GM18502 (cell line): Measurements from ENCODE around the gene OR10H1.
"Not testable (repeated sequence)": the region's sequence is repeated elsewhere in the genome, so short reads cannot be mapped to it uniquely, and the experiment has no call there.

Experiments
- ATAC-seq: cut with Tn5 transposase; IDR thresholded peaks from one replicate; pipeline ENCODE4 v1.9.1; 2021; ENCODE audit warnings: mild to moderate bottlenecking; ENCODE audit not compliant: unreplicated experiment, poor library complexity

The OR10H1 gene

DNA sequence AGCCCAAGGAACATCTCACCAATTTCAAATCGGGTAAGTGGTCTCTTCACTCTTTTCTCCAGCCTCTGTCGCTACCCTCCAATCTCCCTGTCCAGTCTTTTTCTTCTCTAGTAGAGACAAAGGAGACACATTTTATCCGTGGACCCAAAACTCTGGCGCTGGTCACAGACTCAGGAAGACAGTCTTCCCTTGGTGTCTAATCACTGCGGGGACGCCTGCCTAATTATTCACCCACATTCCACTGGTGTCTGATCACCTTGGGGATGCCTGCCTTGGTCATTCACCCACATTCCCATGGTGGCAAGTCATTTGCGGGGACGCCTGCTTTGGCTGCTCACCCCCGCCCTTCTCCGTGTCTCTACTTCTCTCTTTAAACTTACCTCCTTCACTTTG is 13.8 kb upstream of the OR10H1 start:
- no peak for ATAC-seq

- not testable (repeated sequence) for ATAC-seq
These were observed 13.3 kb upstream of the OR10H1 start for GRCh38 chr19:15828611-15829305.

GRCh38 chr19:15828121-15828610 is 12.7 kb upstream of the OR10H1 start:
- ATAC-seq: no peak

DNA sequence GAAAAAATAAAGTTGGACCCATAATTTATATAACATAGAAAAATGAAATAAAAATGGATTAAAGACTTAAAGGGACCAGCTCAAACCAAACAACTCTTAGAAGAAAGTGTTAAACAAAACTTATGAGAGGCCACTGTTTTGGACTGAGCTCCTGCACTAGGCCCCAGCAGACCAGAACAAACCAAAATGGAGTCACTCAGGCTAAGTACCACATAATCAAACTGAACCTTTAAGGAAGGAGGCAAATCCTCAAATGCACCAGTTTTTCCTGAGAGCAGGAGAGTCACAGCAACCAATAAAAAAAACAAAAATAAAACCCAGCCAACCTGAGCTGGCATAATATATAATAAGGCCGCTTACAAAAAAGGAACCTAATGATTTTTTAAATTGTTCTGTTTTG is 10.3 kb upstream of the OR10H1 start:
- ATAC-seq: no peak

- ATAC-seq: no peak
These were observed 5.2 kb upstream of the OR10H1 start for GRCh38 chr19:15820646-15821045.

- ATAC-seq: no peak
These were observed 1.5 kb downstream of the OR10H1 start for GRCh38 chr19:15813916-15814315.

GRCh38 chr19:15812060-15812722 is 3.3 kb downstream of the OR10H1 start:
- ATAC-seq: no peak

DNA sequence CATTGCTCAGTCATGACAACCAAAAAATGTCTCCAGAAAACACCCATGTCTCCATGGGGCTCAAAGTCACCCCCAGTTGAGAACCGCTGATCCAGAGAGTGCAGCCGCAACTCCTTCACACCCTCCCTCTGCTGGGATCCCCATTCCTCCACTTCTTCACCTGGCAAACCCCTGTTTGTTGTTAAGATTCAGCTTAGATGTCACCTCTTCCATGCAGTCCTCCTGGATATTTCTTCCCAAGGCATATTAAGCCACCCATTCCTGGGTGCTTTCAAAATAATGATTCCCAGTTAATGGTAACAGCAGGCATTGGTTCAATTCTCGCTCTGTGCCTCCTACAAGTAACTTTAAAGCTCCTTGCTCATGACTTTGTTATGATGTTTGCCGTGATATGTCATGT is 4.0 kb downstream of the OR10H1 start:
- ATAC-seq: no peak

DNA sequence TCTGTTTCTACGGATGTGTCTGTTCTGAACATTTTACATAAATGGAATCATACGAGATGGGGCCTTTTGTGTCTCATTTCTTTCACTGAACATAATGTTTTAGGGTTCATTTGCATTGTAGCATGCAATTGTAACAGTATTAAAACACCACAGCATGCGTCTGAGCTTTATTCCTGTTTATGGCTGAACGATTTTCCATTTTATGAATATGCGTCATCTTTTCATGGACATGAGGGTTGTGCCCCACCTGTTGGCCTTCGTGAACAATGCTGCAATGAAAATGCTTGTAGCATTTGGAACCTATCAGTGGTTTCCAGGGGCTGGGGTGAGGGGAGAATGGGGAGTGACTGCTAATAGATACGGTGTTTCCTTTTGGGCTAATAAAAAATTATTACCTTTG is 5.1 kb downstream of the OR10H1 start:
- no peak for ATAC-seq

DNA sequence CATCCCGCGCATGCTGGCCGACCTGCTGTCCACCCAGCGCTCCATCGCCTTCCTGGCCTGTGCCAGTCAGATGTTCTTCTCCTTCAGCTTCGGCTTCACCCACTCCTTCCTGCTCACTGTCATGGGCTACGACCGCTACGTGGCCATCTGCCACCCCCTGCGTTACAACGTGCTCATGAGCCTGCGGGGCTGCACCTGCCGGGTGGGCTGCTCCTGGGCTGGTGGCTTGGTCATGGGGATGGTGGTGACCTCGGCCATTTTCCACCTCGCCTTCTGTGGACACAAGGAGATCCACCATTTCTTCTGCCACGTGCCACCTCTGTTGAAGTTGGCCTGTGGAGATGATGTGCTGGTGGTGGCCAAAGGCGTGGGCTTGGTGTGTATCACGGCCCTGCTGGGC is 21.2 kb downstream of the OR10H1 start:
- ATAC-seq: not testable (repeated sequence)

DNA sequence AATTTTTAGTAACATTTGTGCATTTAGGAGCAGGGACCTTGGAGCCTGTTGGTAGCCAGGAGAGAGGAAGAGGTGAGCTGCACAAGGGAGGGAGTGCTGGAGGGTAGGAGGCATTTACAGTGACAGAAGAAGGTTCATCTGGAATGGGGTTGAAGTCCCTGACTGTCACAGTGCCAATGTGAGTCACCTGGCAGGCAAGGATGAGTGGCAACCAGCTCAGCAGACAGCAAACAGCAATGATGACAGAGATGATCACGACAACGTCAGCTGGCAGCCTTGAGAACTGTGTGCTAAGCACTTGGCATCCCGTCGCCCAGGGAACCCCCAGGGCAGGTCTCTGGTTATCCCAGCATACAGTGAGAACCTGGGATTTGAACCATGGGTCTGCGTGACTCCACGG is 25.4 kb downstream of the OR10H1 start:
- no peak for ATAC-seq

GRCh38 chr19:15788594-15789270 is 26.7 kb downstream of the OR10H1 start:
- no peak for ATAC-seq

- no peak for ATAC-seq
These were observed 27.8 kb downstream of the OR10H1 start, which contains the start of gene OR10H5 for GRCh38 chr19:15787611-15788155. TSS of gene OR10H5 (plus strand) at chr19:15787661. CDS start at chr19:15794049, 6,388 bp downstream.

- ATAC-seq: not testable (repeated sequence)
These were observed 32.6 kb downstream of the OR10H1 start for GRCh38 chr19:15782896-15783295.

- ATAC-seq: no peak
These were observed 33.3 kb downstream of the OR10H1 start for GRCh38 chr19:15782211-15782610.

DNA sequence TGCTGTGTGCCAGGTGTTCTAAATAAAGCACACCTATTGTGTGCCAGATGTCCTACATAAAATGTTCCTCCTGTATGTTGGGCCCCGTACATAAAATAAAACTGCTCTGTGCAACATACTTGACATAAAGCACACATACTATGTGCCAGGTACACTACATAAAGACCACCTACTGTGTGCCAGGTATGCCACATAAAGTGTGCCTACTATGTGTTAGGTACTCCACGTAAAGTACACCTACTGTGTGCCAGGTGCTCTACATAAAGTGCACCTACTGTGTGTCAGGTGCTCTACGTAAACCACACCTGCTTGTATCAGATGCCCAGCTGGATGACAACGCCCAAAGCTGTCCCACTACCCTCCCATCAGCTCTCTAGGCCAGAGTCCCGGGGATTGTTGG is 33.8 kb downstream of the OR10H1 start:
- no peak for ATAC-seq

DNA sequence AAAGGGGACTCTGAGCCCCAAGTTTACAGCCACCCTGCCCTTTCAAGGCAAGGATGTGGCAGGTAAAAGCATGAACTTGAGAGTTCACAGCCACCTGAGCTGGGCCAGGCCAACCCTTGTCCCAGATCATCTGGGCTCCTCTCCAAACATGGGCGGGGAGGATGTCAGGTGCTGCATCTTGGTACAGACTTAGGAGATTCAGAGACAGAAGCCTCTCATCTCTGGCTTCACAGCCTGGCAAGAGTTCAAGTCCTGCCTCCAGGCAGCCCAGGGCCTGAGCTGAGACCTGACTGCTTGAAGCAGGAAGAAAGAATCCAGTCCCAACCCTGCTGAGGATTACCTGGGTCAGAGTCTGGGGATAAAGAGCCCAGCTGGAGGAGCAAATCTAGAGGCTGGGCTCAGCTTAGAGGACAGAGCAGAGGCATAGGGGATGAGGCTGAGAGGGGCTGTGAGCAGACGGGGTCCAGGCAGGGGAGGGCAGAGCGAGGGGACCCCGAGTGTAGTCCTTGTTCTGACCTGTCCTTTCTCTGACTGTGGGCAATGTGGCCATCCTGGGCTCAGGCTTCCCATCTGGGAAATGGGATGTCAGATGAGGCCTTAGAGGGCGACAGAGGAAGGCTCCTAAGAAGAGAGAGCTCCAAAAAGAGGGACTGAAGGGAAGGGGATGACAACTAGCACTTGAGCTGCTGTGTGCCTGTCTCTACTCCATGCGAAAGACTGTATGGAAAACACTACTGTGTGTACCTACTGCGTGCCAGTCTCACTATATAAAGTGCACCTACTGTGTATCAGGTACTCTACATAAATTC is 34.6 kb downstream of the OR10H1 start:
- no peak for ATAC-seq

DNA sequence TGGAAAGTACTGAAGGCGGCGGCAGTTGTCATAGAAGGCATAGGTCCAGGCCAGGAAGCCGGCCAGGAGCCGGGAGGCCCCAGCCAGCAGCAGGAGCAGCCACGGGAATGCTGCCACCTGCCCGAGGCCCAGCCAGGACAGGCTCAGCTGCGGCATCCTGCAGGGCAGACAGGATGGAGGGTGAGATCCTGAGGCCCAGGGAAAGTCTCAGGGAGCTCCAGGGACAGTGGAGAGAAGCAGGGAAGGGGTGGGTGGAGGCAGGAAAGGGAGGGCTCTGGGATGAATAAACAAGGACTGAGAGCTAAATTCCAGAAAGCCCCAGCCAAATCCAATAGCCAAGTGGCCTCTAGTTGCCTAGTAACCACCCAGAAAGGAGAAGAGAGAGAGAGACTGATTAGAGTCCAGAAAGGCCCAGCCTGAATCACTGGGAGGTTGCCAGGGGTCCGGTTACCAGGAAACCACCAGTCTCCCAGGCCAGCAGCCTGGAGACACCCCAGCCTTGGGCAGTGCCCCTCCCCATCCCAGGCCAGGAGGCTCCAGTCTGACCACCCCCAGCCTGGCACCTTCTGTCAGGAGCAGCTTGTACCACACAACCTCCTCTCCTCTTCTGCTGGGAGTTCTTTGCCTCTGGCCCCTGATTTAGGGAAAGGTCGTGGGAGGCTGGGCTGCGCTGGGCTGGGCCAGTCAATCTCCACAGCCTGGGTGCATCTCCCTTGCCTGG is 35.5 kb downstream of the OR10H1 start:
- no peak for ATAC-seq
